ENCODE results near the gene C1orf167. TPM values are rescaled to one million over a fixed set of nuclear protein-coding genes. Genes with fewer than 3 reads are reported as not detected.
A peak's percentile ranks its signal among the peaks of the same experiment; 100 is the strongest.

The C1orf167 gene
- total and polyA plus RNA-seq, 2 of the 13 experiments (the other 11 are each of a cell fraction or from before 2014, with no cell fraction given): not detected

DNA sequence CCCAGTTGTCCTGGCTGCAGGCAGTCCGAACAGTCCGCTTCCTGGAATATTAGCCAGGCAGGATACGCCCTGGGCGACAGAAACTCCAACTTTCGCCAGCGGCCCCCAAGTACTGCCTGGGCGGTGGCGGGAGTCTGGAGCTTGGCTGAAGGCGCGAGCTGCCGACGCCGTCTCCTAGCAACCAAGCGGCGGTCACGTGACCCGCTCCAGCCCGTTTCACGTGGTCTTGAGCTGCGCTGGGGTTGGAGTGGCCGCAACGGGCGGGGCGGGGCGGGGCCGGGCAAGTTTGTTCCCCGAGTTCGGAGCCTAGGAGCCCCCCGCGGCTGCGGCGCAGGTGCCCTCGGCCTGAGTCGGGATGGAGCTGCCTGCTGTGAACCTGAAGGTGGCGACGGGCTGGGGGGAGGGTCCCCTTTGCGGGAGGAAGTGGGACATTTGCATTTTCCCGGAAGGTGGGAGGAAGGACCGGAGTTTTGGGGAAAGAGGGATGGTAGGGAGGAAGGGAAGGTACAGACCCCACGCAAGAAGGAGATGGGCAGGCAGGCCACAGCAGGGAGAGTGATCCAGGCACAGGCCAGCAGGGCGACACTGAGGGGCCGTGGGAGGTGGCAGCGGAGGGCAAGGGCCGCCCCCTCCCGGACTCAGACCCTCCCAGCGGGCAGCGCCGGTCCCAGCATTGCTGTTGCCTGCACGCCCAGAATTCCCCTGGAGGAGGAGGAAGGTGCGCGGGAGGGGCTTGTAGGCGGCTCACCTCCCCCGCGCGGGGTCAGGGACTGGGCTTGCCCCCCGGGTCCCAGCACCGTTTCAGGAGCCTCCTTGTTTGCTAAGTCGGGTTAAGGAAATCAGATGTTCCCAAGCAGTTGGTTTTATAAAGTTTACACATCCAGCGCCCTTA lies 25.9 kb upstream of the C1orf167 start, which contains the start of gene AGTRAP (continued):
- TF ChIP-seq, protein P1, sequence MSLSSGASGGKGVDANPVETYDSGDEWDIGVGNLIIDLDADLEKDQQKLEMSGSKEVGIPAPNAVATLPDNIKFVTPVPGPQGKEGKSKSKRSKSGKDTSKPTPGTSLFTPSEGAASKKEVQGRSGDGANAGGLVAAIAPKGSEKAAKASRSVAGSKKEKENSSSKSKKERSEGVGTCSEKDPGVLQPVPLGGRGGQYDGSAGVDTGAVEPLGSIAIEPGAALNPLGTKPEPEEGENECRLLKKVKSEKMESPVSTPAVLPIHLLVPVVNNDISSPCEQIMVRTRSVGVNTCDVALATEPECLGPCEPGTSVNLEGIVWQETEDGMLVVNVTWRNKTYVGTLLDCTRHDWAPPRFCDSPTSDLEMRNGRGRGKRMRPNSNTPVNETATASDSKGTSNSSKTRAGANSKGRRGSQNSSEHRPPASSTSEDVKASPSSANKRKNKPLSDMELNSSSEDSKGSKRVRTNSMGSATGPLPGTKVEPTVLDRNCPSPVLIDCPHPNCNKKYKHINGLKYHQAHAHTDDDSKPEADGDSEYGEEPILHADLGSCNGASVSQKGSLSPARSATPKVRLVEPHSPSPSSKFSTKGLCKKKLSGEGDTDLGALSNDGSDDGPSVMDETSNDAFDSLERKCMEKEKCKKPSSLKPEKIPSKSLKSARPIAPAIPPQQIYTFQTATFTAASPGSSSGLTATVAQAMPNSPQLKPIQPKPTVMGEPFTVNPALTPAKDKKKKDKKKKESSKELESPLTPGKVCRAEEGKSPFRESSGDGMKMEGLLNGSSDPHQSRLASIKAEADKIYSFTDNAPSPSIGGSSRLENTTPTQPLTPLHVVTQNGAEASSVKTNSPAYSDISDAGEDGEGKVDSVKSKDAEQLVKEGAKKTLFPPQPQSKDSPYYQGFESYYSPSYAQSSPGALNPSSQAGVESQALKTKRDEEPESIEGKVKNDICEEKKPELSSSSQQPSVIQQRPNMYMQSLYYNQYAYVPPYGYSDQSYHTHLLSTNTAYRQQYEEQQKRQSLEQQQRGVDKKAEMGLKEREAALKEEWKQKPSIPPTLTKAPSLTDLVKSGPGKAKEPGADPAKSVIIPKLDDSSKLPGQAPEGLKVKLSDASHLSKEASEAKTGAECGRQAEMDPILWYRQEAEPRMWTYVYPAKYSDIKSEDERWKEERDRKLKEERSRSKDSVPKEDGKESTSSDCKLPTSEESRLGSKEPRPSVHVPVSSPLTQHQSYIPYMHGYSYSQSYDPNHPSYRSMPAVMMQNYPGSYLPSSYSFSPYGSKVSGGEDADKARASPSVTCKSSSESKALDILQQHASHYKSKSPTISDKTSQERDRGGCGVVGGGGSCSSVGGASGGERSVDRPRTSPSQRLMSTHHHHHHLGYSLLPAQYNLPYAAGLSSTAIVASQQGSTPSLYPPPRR (CRISPR knock-in tag; IDR thresholded peaks at IDR 0.05; ENCODE audit: borderline replicate concordance): 0 out of 2 replicates have a peak, but pooled peaks have one; percentile 18
- TF ChIP-seq, protein P2, sequence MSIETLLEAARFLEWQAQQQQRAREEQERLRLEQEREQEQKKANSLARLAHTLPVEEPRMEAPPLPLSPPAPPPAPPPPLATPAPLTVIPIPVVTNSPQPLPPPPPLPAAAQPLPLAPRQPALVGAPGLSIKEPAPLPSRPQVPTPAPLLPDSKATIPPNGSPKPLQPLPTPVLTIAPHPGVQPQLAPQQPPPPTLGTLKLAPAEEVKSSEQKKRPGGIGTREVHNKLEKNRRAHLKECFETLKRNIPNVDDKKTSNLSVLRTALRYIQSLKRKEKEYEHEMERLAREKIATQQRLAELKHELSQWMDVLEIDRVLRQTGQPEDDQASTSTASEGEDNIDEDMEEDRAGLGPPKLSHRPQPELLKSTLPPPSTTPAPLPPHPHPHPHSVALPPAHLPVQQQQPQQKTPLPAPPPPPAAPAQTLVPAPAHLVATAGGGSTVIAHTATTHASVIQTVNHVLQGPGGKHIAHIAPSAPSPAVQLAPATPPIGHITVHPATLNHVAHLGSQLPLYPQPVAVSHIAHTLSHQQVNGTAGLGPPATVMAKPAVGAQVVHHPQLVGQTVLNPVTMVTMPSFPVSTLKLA (IDR thresholded peaks at IDR 0.05): peak; percentile 65
- TF ChIP-seq PRPF4 (IDR thresholded peaks at IDR 0.05; ENCODE audit: low read depth, low read length, poor library complexity, severe bottlenecking): no peak
- TF ChIP-seq ZNF644 (CRISPR knock-in tag; IDR thresholded peaks at IDR 0.05; ENCODE audit: low read depth): no peak
- TF ChIP-seq MEIS1 (CRISPR knock-in tag; IDR thresholded peaks at IDR 0.05; ENCODE audit: borderline replicate concordance): peak; percentile 70; the same call in 1 of the 2 replicates
- peak; percentile 79; the same call in 1 of the 2 replicates for TF ChIP-seq GTF2F1 (IDR thresholded peaks at IDR 0.05; ENCODE audit: low read length)
- TF ChIP-seq JUND (CRISPR knock-in tag; IDR thresholded peaks at IDR 0.05): no peak
- no peak for TF ChIP-seq TGIF2 (CRISPR knock-in tag; IDR thresholded peaks at IDR 0.05)
- TF ChIP-seq HIVEP1 (CRISPR knock-in tag; IDR thresholded peaks at IDR 0.05): peak; percentile 72
- TF ChIP-seq ZBTB2 (CRISPR knock-in tag; IDR thresholded peaks at IDR 0.05; ENCODE audit: low read depth): no peak
- TF ChIP-seq SAP130 (CRISPR knock-in tag; IDR thresholded peaks at IDR 0.05; ENCODE audit: low read depth): peak; percentile 92
- TF ChIP-seq, protein P3, sequence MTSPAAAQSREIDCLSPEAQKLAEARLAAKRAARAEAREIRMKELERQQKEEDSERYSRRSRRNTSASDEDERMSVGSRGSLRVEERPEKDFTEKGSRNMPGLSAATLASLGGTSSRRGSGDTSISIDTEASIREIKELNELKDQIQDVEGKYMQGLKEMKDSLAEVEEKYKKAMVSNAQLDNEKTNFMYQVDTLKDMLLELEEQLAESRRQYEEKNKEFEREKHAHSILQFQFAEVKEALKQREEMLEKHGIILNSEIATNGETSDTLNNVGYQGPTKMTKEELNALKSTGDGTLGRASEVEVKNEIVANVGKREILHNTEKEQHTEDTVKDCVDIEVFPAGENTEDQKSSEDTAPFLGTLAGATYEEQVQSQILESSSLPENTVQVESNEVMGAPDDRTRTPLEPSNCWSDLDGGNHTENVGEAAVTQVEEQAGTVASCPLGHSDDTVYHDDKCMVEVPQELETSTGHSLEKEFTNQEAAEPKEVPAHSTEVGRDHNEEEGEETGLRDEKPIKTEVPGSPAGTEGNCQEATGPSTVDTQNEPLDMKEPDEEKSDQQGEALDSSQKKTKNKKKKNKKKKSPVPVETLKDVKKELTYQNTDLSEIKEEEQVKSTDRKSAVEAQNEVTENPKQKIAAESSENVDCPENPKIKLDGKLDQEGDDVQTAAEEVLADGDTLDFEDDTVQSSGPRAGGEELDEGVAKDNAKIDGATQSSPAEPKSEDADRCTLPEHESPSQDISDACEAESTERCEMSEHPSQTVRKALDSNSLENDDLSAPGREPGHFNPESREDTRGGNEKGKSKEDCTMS (CRISPR knock-in tag; conservative IDR thresholded peaks at IDR 0.05): no peak
- no peak for TF ChIP-seq SOX6 (IDR thresholded peaks at IDR 0.05)
- TF ChIP-seq SOX6 (CRISPR knock-in tag; IDR thresholded peaks at IDR 0.05): peak; percentile 36; the same call in 1 of the 2 replicates
- no peak; the same call in 1 of the 2 replicates for TF ChIP-seq MIXL1 (CRISPR knock-in tag; IDR thresholded peaks at IDR 0.05)
- no peak for TF ChIP-seq SYNCRIP (IDR thresholded peaks at IDR 0.05; ENCODE audit: insufficient read depth, low read depth, low read length)
- TF ChIP-seq RFXANK (CRISPR knock-in tag; IDR thresholded peaks at IDR 0.05): no peak
- TF ChIP-seq HOXA5 (CRISPR knock-in tag; IDR thresholded peaks at IDR 0.05): no peak
- peak; percentile 95 for TF ChIP-seq RFX3 (CRISPR knock-in tag; IDR thresholded peaks at IDR 0.05)
- TF ChIP-seq ZNF556 (CRISPR knock-in tag; IDR thresholded peaks at IDR 0.05; ENCODE audit: borderline replicate concordance): peak; percentile 66; the same call in 1 of the 2 replicates

Measured in HepG2 (cell line).